Measurements from ENCODE around the gene HSF5. TPM values are rescaled to one million over a fixed set of nuclear protein-coding genes. Genes with fewer than 3 reads are reported as not detected.

Gene HSF5
- total RNA-seq, 1 experiment from 2014 or later: not detected

Other genes with a start within 250 kb of the HSF5 start
- gene LPO, start 249.8 kb downstream of the HSF5 start, total RNA-seq (2014; rRNA removed; shearing (Covaris generic)): not detected in 2 replicates
- not detected in 2 replicates for gene MPO, start 207.5 kb downstream of the HSF5 start, total RNA-seq (2014; rRNA removed; shearing (Covaris generic))
- not detected in 2 replicates for gene TSPOAP1, start 159.6 kb downstream of the HSF5 start, total RNA-seq (2014; rRNA removed; shearing (Covaris generic))
- 94.2 and 99.9 TPM in 2 replicates for gene SUPT4H1, start 136.2 kb downstream of the HSF5 start, total RNA-seq (2014; rRNA removed; shearing (Covaris generic))
- gene RNF43, start 70.9 kb downstream of the HSF5 start, total RNA-seq (2014; rRNA removed; shearing (Covaris generic)): 1.8 and 2.1 TPM in 2 replicates
- gene MTMR4, start 26.2 kb upstream of the HSF5 start, total RNA-seq (2014; rRNA removed; shearing (Covaris generic)): 31.1 and 43.5 TPM in 2 replicates
- gene TEX14, start 203.6 kb upstream of the HSF5 start, total RNA-seq (2014; rRNA removed; shearing (Covaris generic)): 0.06 TPM in 1 of 2 replicates, not detected in the other
- gene RAD51C, start 204.2 kb upstream of the HSF5 start, total RNA-seq (2014; rRNA removed; shearing (Covaris generic)): 71.7 and 82.7 TPM in 2 replicates

Measured in H4 (cell line).